ENCODE measurements around the gene HTR3E.
"Not testable (repeated sequence)": the region's sequence is repeated elsewhere in the genome, so short reads cannot be mapped to it uniquely, and the experiment has no call there.

Gene HTR3E, protein sequence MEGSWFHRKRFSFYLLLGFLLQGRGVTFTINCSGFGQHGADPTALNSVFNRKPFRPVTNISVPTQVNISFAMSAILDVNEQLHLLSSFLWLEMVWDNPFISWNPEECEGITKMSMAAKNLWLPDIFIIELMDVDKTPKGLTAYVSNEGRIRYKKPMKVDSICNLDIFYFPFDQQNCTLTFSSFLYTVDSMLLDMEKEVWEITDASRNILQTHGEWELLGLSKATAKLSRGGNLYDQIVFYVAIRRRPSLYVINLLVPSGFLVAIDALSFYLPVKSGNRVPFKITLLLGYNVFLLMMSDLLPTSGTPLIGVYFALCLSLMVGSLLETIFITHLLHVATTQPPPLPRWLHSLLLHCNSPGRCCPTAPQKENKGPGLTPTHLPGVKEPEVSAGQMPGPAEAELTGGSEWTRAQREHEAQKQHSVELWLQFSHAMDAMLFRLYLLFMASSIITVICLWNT

DNA sequence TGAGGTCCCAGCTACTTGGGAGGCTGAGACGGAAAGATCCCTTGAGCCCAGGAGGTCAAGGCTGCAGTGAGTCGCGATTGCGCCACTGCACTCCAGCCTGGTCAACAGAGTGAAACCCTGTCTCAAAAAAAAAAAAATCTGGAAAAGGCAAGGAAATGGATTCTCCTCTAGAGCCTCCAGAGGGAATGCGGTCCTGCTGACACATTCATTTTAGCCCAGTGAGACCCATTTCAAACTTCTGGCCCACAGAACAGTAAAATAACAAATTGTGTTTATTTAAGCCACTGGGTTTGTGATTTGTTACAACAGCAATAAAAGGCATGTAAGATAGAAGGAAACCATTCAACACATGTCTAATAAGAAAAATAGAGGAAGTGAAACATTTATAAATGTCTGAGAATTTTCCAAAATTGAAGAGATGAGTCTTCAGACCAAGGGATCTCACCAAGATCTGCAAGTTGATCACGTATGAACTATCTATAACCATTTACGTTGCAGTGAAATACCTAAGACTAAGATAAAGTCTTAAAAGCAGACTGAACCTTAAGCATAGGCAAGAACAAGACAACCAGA lies at the start of gene HTR3E:
TSS of gene HTR3E (plus strand) at position 254 of the 573 bp plus-strand sequence. CDS start 466 bp downstream, outside the sequence.
- DNase-seq: no peak

DNA sequence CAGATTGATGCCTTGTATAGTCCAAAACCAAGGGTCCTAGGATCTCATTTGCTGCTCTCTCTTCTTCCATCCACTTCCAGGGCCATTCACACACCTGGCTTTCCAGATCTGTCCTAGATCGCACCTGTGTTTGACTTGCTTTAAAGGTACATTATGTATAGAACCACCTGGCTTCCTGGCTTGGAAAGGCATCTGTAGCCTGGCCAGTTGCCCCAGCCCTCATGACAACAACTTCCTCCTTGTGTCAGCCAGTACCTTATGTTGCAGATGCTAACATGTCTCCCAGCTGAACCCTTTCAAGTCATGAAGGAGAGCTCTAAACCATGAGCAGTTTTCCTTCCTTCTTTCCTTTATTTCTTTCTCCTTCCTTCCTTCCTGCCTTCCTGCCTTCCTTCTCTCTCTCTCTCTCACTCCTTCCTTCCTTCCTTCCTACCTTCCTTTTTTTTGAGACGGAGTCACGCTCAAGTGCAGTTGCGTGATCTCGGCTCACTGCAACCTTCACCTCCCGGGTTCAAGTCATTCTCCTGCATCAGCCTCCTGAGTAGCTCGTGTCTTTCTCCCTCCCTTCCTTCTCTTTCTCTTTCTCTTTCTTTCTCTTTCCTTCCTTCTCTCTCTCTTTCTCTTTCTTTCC lies 46.5 kb upstream of the HTR3E start:
- DNase-seq: peak; percentile 16

DNA sequence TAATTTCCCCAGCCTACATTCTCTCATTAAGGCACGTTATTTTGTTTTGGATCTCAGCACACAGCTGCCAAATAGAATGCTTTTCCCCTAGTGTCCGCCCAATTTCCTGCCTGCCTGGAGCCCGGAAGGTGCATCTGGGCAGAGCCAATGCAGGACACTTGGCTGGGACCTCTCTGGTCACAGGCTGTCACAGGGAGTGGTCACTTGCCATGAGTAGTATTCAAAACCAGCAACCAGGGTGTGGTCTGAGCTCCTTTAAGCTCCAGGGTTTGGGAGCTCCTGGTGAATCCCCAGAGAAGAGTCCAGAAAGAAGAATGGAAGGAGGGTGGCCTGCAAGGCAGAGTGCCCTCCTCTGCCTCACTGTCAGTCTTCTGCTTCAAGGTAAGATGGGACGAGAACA lies 44.1 kb upstream of the HTR3E start, which contains the start of gene HTR3C:
TSS of gene HTR3C (plus strand) at position 281 of the 400 bp plus-strand sequence. CDS start at position 315, 34 bp downstream.
- no peak for DNase-seq

DNA sequence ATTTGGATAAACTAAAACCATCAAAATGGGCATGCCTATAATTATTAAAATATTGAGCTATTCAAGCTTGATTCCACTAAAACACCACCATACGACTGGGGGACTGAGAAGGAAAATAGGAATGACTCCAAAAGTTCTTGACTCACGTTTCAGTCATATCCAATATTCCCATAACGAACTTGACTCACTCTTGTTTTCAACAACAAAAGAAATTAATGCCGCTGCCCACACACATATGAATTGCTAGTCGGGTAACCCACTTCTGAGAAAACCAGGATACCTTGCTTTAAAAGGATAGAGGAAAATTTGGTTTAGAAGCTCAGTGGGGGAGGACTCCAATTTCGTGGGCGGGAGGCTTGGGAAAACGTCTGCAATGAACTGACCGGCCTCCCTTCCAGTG lies 38.8 kb upstream of the HTR3E start:
- DNase-seq: no peak

DNA sequence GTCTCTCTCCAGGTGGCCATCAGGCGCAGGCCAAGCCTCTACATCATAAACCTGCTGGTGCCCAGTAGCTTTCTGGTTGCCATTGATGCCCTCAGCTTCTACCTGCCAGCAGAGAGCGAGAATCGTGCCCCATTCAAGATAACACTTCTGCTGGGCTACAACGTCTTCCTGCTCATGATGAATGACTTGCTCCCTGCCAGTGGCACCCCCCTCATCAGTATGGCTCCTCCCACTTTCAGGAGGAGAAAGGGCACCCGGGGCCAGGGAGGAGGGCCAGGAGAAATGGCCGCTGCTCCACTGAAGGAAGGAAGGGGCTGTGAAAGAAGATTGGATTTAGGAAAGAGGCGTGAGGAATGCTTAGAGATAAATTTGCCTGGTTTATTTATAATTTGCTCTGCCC lies 37.4 kb upstream of the HTR3E start:
- peak; percentile 47 for DNase-seq

DNA sequence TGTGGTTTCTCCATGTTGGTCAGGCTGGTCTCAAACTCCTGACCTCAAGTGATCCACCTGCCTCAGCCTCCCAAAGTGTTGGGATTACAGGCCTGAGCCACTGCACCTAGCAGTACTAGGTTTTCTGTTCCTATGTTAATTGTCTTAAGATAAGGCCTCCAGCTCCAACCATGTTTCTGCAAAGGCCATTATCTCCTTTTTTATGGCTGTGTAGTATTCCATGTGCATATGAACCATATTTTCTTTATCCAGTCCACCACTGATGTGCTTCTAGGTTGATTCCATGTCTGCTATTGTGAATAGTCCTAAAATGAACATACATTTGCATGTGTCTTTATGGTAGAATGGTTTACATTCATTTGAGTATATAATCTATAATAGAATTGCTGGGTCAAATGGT lies 34.2 kb upstream of the HTR3E start:
- no peak for DNase-seq

DNA sequence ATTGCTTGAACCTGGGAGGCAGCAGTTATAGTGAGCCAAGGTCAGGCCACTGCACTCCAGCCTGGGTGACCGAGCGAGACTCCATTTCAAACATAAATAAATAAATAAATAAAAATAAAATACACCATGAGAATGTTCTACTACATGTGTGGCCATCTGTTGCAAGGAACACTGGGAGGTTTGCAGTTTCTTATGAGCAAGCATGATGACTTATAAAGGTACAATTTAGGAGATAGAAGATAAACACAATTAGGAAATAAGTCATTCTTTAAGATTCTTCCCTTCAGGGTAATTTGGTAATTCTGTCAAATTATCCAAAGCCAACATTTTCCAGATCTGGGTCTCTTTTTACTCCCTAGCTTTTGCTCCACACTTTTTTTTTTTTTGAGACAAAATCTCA lies 30.7 kb upstream of the HTR3E start:
- no peak for DNase-seq

DNA sequence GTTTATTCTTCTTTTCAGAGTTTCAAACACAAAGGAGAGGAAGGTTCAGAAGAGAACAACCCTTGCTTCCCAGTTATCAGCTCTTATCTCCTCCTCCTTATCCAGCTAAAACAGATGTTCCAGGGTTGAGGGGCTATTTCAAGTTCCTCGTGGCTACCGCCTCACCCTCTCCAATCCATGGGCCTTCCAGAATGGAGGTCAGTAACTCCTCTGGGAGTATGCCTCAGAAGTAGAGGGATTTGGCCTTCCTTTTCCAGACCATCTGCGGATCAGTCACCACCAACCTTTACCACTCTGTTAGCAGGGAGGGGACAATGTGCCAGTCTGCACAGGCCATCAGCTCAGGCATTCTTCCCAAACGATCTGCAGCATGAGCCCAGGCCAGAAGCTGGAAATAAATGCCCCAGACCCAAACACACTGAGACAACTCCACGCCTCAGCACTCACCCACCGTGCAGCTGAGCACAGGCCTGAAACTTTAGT lies 29.2 kb upstream of the HTR3E start:
- peak; percentile 61 for DNase-seq

DNA sequence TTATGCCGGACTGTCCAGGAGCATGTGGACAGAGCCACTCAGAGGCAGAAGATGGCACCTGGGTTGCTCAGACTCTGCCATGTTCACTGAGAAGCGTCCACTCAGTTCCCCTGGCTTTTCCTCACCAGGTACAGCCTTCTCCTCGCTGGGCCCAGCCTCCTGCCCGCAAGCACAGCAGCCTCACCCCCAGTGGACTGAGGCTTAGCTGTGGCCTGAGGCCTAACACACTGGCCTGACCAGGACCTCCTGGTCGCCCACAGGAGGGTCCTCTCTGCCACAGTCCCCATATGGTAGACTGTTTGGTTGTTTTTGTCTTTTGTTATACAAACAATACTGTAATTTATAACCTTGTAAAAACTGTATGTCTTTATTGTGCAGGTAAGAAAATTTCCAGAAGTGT lies 28.5 kb upstream of the HTR3E start:
- DNase-seq: no peak

DNA sequence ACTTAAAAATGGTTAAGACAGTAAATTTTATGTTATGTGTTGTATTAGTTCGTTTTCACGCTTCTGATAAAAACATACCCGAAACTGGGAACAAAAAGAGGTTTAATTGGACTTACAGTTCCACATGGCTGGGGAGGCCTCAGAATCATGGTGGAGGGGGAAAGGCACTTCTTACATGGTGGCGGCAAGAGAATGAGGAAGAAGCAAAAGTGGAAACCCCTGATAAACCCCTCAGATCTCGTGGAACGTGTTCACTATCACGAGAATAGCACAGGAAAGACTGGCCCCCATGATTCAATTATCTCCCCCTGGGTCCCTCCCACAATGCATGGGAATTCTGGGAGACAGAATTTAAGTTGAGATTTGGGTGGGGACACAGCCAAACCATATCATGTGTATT lies 25.7 kb upstream of the HTR3E start:
- not testable (repeated sequence) for DNase-seq

DNA sequence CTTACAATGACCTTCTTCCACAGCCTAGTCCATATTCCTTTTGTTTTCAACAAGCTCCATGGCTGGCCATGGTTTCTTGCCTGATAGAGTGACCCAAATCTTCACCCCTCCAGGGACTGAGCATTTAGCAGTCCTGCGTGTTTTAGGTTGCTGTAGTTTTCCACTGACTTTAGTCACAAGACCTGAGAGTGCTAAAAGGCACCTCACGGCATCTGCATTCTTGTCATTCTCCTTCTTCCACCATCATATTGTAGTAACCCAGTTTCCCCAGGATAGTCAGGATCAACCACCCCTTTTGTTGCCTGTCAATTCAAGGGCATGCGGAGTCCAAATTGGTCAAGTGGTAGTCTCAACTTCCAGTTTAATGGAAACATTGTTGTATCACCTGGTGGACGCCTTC lies 23.2 kb upstream of the HTR3E start:
- DNase-seq: no peak

DNA sequence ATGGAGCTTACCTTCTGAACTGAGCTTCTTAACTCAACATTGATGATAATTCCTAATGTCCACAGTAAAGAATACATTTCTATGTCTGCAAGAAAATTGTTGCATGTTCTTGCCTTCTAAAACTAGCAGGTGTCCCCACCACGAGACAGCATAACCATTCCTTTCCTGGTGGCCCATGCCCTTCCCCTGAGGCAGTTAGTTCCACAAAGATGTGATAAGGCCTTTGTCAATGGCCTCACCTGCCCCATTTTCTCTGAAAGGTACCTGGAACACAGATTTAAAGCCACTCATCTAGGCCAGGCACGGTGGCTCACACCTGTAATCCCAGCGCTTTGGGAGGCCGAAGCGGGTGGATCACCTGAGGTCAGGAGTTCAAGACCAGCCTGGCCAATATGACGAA lies 21.0 kb upstream of the HTR3E start:
- DNase-seq: no peak

DNA sequence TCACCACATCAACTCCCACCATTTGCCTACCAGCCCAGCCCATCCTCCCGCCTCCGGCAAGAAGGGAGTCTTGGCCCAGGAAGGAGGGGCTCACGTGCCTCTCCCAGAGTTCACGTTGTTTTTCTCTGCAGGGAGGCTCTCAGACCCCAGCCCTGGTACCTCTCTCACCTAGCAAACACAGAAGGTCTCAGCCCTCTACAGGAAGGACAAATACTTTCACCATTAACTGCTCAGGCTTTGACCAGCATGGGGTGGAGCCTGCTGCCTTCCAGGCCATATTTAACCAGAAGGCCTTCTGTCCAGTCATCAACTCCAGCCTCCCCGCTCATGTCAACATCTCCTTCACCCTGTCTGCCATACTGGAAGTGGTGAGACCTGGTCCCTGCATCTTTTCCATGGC lies 19.0 kb upstream of the HTR3E start:
- DNase-seq: no peak

DNA sequence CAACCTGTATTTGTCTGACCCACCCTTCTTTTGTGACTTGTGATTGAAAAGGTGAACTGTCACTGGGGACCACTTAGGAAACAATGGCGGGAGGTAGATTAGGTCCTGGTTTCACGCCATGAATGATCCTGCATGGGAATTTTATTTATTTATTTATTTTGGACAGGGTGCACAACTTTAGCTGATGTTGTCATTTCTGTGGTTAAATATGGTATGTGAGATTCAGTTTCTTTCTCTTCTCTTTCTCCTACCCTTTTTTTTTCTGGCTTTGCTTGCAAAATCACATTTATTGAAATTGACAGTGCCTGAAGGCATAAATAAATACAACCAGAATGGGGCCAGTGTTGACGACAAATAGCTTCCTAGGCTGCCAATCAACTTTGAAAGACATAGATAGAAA lies 18.0 kb upstream of the HTR3E start:
- no peak for DNase-seq

DNA sequence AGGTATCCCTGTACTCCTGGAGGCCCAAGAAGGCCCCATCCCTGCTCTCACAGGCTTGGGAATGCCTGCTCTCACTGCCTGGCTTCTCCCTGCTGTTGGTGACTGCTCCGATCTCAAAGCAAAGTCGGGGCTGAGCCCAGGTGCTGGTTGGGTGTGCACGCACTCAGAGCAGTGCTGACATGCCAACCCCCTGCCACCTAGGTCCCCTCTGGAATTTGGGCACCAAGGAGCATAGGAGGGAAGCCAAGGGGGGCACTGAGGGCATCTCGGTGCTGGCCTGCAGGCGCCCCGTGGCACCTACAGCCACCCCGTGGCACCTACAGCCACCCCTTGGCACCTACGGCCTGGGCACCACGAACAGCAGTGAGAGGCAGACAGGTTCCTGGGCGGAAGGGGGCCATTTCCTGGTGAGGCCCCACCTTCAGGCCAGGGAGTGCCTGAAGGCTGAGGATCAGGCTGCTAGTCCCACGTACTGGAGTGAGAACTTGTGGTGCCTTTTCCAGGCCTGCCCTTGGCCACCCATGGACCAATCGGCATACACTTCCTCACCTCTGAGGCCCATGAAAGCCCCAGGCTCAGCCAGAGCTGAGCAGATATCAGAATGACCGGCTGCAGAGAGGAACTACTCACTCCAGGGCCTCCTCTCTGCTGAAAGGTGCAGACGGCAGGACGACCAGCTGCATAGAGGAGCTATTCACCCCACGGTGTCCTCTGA lies 15.6 kb upstream of the HTR3E start:
- no peak for DNase-seq

DNA sequence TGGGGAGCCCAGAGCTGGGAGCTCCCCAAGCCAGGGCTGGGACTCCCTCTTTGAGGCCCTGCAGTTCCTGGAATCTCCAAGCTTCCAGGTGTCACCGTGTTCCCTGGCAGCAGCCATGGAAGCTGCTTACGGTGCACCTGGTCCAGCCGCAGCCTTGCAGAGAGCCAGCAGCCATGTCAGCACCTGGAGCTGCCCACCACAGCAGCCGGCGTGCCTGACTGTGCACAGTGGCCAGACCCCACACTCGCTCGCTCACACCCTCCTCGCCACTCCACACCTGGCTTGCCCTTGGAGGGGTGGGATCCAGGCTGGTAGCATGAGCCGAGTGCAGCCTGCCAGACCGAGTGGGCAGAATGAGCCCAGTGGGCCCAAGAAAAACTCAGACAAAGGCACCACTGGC lies 14.8 kb upstream of the HTR3E start:
- no peak for DNase-seq

DNA sequence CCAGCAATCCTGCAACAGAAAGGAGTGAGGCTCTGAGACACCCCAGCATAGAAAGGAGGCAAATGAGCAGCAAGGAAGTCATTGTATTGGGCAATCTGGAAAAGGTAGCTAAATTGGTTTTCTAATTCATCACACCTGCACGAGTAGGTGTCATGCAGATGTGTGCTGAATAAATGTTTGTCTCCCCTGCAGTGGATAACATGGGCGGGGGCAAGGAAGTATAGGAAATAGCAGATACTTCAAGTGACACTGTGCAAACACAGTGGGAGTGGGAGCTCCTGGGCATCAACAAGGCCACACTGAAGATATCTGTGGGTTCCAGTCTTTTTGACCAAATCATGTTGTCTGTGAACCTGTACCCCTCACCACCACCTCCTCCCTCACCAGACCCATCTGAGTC lies 14.4 kb upstream of the HTR3E start:
- DNase-seq: no peak

DNA sequence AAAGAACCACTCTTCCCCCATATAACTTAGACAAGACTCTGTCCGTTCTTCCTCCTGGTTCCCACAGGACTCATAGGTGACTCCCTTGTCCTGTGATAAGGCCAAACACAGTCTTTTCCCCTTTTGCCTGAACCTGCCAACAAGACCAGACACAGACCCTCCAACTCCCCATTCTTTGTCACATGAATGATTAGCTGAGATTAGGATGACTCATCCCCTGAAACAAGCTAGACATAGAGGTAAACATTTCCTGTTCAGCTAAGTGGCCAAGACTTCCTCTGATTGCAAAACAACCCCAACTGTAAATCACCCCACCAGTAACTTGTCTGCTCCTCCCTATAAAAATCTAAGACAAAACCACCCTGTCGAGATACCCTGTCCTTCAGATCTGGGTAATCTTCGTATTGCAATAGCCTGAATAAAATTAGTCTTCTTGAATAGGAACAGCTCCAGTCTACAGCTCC lies 11.4 kb upstream of the HTR3E start:
- DNase-seq: peak; percentile 58

DNA sequence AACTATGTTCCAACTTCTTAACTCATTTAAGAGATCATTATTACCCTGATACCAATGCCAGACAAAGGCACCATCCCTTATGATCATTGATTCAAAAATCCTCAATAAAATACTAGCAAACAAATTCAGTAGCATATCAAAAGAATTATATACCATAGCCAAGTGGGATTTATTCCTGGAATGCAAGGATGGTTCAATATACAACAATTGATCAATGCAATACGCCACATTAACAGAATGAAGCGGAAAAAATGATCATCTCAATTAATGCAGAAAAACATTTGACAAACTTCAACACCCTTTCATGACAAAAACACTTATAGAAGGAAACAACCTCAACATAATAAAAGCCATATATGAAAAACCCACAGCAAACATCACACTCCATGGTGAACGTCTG lies 4.7 kb upstream of the HTR3E start:
- DNase-seq: no peak

DNA sequence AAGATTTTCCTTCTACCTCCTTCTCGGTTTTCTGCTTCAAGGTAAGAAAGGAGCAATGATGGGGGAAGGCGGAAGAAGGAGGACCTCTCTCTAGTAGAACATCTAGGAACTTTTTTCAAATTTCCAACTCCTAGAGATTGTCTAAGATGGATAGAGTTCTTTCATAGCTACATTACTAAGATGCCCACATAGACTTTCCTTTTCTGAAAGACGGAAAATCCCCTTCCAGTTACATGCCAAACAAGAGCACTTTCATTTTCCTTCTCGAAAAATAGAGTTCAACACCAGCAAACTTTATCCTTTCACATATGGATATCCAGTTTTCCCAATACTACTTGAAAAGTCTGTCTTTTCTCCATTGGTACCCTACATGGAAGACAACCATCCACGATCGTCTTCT lies 692 bp downstream of the HTR3E start:
- no peak for DNase-seq

DNA sequence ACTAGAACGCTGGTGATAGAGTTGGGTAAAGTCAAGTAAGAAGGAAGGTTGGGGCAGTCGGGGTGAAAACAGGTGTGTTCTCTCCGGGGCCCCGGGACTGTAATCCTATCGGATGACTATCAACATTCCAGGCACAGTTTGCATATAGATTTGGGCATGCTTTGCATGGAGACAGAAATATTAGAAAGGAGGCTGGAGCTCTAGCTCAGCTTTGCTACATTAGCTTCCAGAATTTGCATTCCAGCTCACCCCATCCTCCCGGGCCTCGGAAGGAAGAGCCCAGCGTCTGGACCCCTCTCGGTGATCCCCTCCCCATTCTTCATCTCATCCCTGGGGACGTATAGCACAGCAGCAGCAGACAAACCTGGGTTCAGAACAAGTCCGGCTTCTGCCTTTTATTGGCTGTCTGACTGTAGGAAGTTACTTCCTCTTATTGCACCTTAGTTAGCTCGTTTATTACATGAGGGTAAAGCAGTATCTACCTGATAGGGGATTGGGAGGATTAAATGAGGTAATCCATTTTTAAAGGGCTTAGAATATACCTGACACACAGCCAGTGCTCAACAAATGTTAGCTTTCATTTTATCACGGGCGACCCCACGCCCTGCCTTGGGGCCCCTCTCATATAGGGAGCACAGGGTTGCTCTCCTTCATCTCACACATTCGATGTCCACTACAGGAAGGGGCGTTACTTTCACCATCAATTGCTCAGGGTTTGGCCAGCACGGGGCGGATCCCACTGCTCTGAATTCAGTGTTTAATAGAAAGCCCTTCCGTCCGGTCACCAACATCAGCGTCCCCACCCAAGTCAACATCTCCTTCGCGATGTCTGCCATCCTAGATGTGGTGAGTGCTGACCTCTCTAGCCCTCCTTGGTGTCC lies 3.2 kb downstream of the HTR3E start:
- DNase-seq: no peak

DNA sequence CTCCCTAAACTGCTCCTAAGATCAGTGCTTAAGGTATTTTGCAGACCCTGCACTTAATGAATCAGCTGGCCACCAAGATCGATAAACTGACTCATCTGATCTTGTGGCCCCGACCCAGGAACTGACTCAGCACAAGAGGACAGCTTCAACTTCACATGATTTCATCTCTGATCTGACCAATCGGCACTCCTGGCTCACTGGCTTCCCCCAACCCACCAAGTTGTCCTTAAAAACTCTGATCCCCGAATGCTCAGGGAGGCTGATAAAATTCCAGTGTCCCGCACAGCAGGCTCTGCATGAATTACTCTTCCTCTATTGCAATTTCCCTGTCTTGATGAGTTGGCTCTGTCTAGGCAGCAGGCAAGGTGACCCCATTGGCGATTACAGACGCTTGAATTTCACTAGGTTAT lies 13.5 kb downstream of the HTR3E start:
- peak; percentile 13 for DNase-seq
